Activated CD4-positive, alpha-beta T cell treated with anti-CD3 and anti-CD28 coated beads for 36 hours (primary cell): Measurements from ENCODE around the gene ODF2. TPM values are rescaled to one million over a fixed set of nuclear protein-coding genes. Genes with fewer than 3 reads are reported as not detected.

Experiments used
- ATAC-seq: fragments of 200-7000 bp; cut with Tn5 transposase; one replicate; pipeline ENCODE4 v1.10.0; 2021; ENCODE audit warnings: mild to moderate bottlenecking, moderate library complexity
- CTCF ChIA-PET: fragments of 350-600 bp; sonication (Branson Sonifier 250); formaldehyde crosslinking; loops from one replicate; lab custom pipeline; 2021; ENCODE audit warnings: antibody characterized with exemption; lab: Charles Lee
- POLR2A ChIA-PET: fragments of 350-600 bp; sonication (Branson Sonifier 250); formaldehyde crosslinking; loops from one replicate; lab custom pipeline; 2021; ENCODE audit warnings: antibody characterized with exemption, inconsistent platforms; lab: Charles Lee
- DNase-seq: peaks from one replicate; pipeline ENCODE4 v3.0.0-alpha.2; 2020
- H3K27ac Mint-ChIP-seq: one replicate; pipeline ENCODE4 v1.8.0; 2021; ENCODE audit warnings: mixed read lengths
- H3K27me3 Mint-ChIP-seq: one replicate; pipeline ENCODE4 v1.8.0; 2021; ENCODE audit warnings: mixed read lengths
- H3K36me3 Mint-ChIP-seq: one replicate; pipeline ENCODE4 v1.8.0; 2021; ENCODE audit warnings: low read depth, mixed read lengths
- H3K4me1 Mint-ChIP-seq: one replicate; pipeline ENCODE4 v1.8.0; 2021; ENCODE audit warnings: mixed read lengths
- H3K4me3 Mint-ChIP-seq: one replicate; pipeline ENCODE4 v1.8.0; 2021; ENCODE audit warnings: mild to moderate bottlenecking, moderate library complexity, mixed read lengths
- H3K9me3 Mint-ChIP-seq: one replicate; pipeline ENCODE4 v1.8.0; 2021; ENCODE audit warnings: low read depth, mixed read lengths
- intact Hi-C, 2 experiments: fragments of 100-400 bp; cut with DNase I in 1 of 2; cut with micrococcal nuclease in 1 of 2; formaldehyde crosslinking; loops; one replicate each; pipeline versions ENCODE4 v1.14.2 to v1.15.1; 2022 to 2024; cut with DNase I, micrococcal nuclease
- total RNA-seq, 2 experiments: library from RNA; stranded (reverse); gene quantifications; one replicate each; pipeline ENCODE4 v1.2.3, GENCODE V29; 2021

The ODF2 gene
- total RNA-seq, 2 experiments from 2014 or later = 73.5 to 86.4 TPM

DNA sequence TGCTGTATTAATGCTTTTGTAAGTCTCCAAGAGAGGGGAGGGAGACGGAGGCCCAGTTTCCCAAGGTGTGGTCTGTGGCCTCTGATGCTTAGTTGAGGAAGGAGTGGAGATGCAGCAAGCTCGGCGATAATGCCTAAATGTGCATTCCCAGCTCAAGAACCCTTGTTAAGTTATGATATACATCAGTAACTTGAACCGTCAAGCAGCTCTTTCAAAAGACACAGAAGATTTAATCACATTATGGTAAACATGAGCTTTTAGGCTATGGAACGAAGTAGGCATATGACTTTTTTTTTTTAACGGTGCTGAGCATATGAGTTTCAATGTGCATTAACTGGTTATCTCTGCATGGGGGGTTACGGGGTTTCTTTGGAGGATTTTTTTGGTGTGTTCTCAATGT lies 26.4 kb downstream of the ODF2 start:
- H3K9me3 Mint-ChIP-seq = no peaks in the 10 kb centered on the region
- POLR2A ChIA-PET = interaction anchor here (0.6 kb wide), 2 partner anchors 69 to 153 kb away, joined by 6 to 7 read pairs; no protein-coding TSS in a partner anchor

DNA sequence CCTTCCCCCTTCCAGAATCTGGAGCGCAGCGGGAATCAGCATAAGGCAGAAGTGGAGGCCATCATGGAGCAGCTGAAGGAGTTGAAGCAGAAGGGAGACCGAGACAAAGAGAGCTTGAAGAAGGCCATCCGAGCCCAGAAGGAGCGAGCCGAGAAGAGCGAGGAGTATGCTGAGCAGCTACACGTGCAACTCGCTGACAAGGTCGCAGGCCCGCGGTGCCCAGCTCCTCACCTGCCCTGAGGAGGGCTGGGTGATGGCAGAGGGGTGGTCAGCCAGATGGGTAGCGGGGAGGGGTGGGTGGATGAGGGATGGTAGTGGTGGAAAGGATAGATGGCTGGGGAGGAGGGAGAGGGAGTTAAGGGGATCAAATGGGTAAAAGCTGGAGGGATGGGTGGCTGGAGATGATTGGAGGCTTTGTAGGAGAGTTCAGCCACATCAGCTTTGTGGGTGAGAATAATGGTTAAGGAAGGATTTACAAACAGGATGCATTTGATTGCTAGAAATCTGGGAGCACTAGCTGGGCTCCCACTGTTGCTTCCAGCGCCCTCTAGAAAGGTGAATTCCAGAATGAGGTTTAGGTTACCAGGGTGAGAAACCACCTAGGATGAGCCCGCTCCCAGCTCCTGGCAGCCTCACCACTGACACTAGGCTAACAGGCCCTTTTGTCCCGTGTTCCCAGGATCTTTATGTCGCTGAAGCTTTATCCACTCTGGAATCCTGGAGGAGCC lies 29.0 kb downstream of the ODF2 start:
- ATAC-seq = no peak
- peaks cover 47% of the 10 kb centered on the region for H3K36me3 Mint-ChIP-seq
- H3K27me3 Mint-ChIP-seq = no peaks in the 10 kb centered on the region
- CTCF ChIA-PET = interaction anchor here (0.6 to 0.7 kb wide), 2 partner anchors 75 to 232 kb away, joined by 3 read pairs; no protein-coding TSS in a partner anchor
- intact Hi-C loops = no loop called here
- no peaks in the 10 kb centered on the region for H3K4me1 Mint-ChIP-seq
- no peaks in the 10 kb centered on the region for H3K9me3 Mint-ChIP-seq
- no peak overlapping the region for H3K4me3 Mint-ChIP-seq
- POLR2A ChIA-PET = no interaction called here
- DNase-seq = no peak
- H3K27ac Mint-ChIP-seq = no peak overlapping the region

More for the DNA sequence above, 26.4 kb downstream of the ODF2 start:
- Mint-ChIP-seq H3K36me3 (peaks cover 44% of the 10 kb centered on the region), H3K27me3 (no peaks in the 10 kb centered on the region), H3K4me3 (no peak overlapping the region), H3K27ac (no peak overlapping the region), H3K4me1 (no peaks in the 10 kb centered on the region)
- CTCF ChIA-PET = interaction anchor here (0.7 kb wide), 1 partner anchor 1563 kb away, joined by 7 read pairs; no protein-coding TSS in a partner anchor
- DNase-seq = no peak
- ATAC-seq = no peak
- intact Hi-C loops = no loop called here

GRCh38 chr9:128485414-128485855 lies 29.6 kb downstream of the ODF2 start:
- H3K4me3 Mint-ChIP-seq = no peak overlapping the region
- ChIA-PET POLR2A (no interaction called here), CTCF (interaction anchor here (0.6 to 0.7 kb wide), 3 partner anchors 74 to 231 kb away, joined by 3 read pairs; no protein-coding TSS in a partner anchor)
- H3K36me3 Mint-ChIP-seq = peaks cover 50% of the 10 kb centered on the region
- no peak for ATAC-seq
- H3K9me3 Mint-ChIP-seq = no peaks in the 10 kb centered on the region
- no peaks in the 10 kb centered on the region for H3K4me1 Mint-ChIP-seq
- DNase-seq = no peak
- no peaks in the 10 kb centered on the region for H3K27me3 Mint-ChIP-seq
- H3K27ac Mint-ChIP-seq = no peak overlapping the region
- intact Hi-C loops = no loop called here

DNA sequence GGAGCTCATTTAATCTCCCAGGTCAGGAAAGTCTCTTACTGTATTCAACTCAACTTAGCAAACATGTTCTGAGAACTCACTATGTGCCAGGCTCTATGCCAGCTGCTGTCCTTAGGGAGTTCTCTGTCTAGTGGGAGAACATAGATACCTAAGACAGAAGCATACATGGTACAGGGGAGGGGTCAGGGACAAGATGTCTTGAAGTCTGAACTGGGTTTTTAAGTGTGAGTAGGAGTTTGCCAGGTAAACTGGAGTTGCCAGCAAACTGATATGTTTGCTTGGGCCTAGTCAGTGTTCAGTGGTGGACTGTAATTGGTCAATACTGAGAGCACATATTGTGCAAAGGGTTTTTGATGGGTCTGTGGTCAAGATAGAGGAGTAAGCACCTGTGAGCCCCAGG lies 30.4 kb downstream of the ODF2 start:
- intact Hi-C loops = no loop called here
- H3K36me3 Mint-ChIP-seq = peaks cover 52% of the 10 kb centered on the region
- ATAC-seq = no peak

GRCh38 chr9:128493424-128493823 lies 37.6 kb downstream of the ODF2 start:
- H3K27ac Mint-ChIP-seq = peak overlapping the region; percentile 10
- intact Hi-C loops = no loop called here
- DNase-seq (no peak), ATAC-seq (no peak)
- H3K4me3 Mint-ChIP-seq = no peak overlapping the region
- no peaks in the 10 kb centered on the region for H3K9me3 Mint-ChIP-seq
- no peaks in the 10 kb centered on the region for H3K27me3 Mint-ChIP-seq
- ChIA-PET POLR2A (interaction anchor here (0.7 kb wide), 1 partner anchor 16 kb away, joined by 3 read pairs; no protein-coding TSS in a partner anchor), CTCF (no interaction called here)
- no peaks in the 10 kb centered on the region for H3K4me1 Mint-ChIP-seq
- peaks cover 48% of the 10 kb centered on the region for H3K36me3 Mint-ChIP-seq

More for the DNA sequence above, 30.4 kb downstream of the ODF2 start:
- Mint-ChIP-seq H3K4me1 (no peaks in the 10 kb centered on the region), H3K27me3 (no peaks in the 10 kb centered on the region), H3K27ac (no peak overlapping the region), H3K4me3 (no peak overlapping the region), H3K9me3 (no peaks in the 10 kb centered on the region)
- ChIA-PET POLR2A (no interaction called here), CTCF (interaction anchor here (0.6 kb wide), 1 partner anchor 195 kb away, joined by 3 read pairs; no protein-coding TSS in a partner anchor)
- DNase-seq = no peak

GRCh38 chr9:128494108-128494745 lies 38.4 kb downstream of the ODF2 start:
- H3K27ac Mint-ChIP-seq = no peak overlapping the region
- H3K27me3 Mint-ChIP-seq = no peaks in the 10 kb centered on the region
- ATAC-seq = no peak
- POLR2A ChIA-PET = interaction anchor here (0.7 kb wide), 1 partner anchor 16 kb away, joined by 3 read pairs; no protein-coding TSS in a partner anchor
- H3K4me3 Mint-ChIP-seq = no peak overlapping the region
- peaks cover 49% of the 10 kb centered on the region for H3K36me3 Mint-ChIP-seq
- peak; percentile 31 for DNase-seq
- intact Hi-C loops = no loop called here
- H3K9me3 Mint-ChIP-seq = no peaks in the 10 kb centered on the region
- CTCF ChIA-PET = interaction anchor here (0.6 to 0.8 kb wide), 2 partner anchors 199 to 448 kb away, joined by 3 to 4 read pairs; no protein-coding TSS in a partner anchor
- H3K4me1 Mint-ChIP-seq = no peaks in the 10 kb centered on the region

GRCh38 chr9:128494746-128495129 lies 38.9 kb downstream of the ODF2 start:
- no peak overlapping the region for H3K27ac Mint-ChIP-seq
- H3K4me3 Mint-ChIP-seq = no peak overlapping the region
- ChIA-PET POLR2A (no interaction called here), CTCF (interaction anchor here (0.6 to 0.8 kb wide), 2 partner anchors 200 to 447 kb away, joined by 3 to 4 read pairs; no protein-coding TSS in a partner anchor)
- intact Hi-C loops = no loop called here
- no peaks in the 10 kb centered on the region for H3K4me1 Mint-ChIP-seq
- no peaks in the 10 kb centered on the region for H3K27me3 Mint-ChIP-seq
- no peak for ATAC-seq
- H3K36me3 Mint-ChIP-seq = peaks cover 49% of the 10 kb centered on the region
- H3K9me3 Mint-ChIP-seq = no peaks in the 10 kb centered on the region
- DNase-seq = no peak

DNA sequence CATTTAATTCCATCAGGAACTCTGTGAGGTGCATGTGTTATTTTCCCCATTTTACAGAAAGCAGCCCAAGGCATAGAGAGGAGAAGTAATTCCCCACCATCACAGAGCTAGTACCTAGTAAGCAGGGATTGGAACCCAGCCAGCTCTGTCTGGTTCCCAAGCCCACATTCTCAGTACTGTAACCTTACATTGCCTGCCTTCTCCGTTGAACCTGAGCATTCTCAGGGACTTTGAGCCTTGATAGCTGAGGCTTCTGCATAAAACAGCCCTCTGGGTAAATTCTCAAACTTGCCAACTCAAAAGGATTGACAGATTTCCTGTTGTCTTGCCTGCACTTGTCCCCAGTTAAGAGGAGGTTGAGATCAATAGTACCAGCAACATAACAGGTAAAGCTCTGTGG lies 39.5 kb downstream of the ODF2 start:
- ChIA-PET POLR2A (interaction anchor here (0.6 kb wide), 2 partner anchors 10 to 198 kb away, joined by 3 read pairs; no protein-coding TSS in a partner anchor), CTCF (no interaction called here)
- ATAC-seq = no peak
- Mint-ChIP-seq H3K36me3 (peaks cover 50% of the 10 kb centered on the region), H3K9me3 (no peaks in the 10 kb centered on the region), H3K27me3 (no peaks in the 10 kb centered on the region), H3K4me1 (no peaks in the 10 kb centered on the region), H3K27ac (no peak overlapping the region), H3K4me3 (no peak overlapping the region)
- no peak for DNase-seq
- intact Hi-C loops = no loop called here

- POLR2A ChIA-PET = interaction anchor here (0.6 kb wide), 2 partner anchors 9 to 197 kb away, joined by 3 read pairs; no protein-coding TSS in a partner anchor
- intact Hi-C loops = no loop called here
- Mint-ChIP-seq H3K4me1 (no peaks in the 10 kb centered on the region), H3K9me3 (no peaks in the 10 kb centered on the region), H3K36me3 (peaks cover 51% of the 10 kb centered on the region), H3K4me3 (no peak overlapping the region), H3K27ac (peak overlapping the region; percentile 4), H3K27me3 (no peaks in the 10 kb centered on the region)
- CTCF ChIA-PET = interaction anchor here (0.6 to 0.8 kb wide), 4 partner anchors 55 to 293 kb away, joined by 3 to 7 read pairs (median 3); no protein-coding TSS in a partner anchor
- DNase-seq (no peak), ATAC-seq (no peak)
These were observed 40.1 kb downstream of the ODF2 start for GRCh38 chr9:128495804-128496417.

DNA sequence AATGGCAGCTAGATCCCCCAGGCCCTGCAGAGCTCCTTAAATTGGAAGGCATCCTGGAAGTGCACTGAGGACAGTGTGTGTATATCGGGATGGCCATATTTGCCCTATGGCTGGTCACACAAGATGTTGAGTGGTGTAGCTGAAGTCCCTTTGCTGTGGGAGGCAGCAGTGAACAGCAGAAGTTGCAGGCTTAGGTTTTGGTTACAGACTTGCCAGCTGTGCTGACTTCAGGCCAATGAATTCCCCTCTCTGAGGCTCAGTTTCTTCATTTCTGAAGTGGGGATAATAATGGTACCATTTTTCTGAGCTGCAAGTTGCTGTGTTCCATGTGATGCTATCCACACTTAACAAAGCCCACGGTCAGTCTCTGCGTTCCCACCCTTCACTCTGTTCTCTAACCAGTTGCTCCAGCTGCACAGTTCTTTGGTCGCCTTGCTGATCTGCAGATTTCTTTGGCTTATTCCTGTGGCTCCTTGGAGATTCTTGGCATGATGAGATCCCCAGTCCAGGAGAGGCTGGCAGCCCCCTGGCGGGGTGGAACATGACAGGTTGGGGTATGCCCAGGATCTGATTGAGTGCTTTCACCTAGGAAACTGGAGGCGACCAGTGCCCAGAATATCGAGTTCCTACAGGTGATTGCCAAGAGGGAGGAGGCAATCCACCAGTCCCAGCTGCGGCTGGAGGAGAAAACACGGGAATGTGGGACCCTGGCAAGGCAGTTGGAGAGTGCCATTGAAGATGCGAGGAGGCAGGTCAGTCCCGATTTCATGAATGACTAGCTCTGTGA lies 42.2 kb downstream of the ODF2 start:
- Mint-ChIP-seq H3K4me1 (no peaks in the 10 kb centered on the region), H3K27ac (no peak overlapping the region), H3K36me3 (peaks cover 47% of the 10 kb centered on the region), H3K4me3 (no peak overlapping the region), H3K27me3 (no peaks in the 10 kb centered on the region), H3K9me3 (no peaks in the 10 kb centered on the region)
- ATAC-seq (no peak), DNase-seq (no peak)
- intact Hi-C loops = no loop called here
- POLR2A ChIA-PET = no interaction called here
- CTCF ChIA-PET = no interaction called here
